Anterior cingulate cortex (tissue), 58 donors: ENCODE results near the gene HSPH1.
"Not testable (repeated sequence)": the region's sequence is repeated elsewhere in the genome, so short reads cannot be mapped to it uniquely, and the experiment has no call there.

Experiments
- DNase-seq, 58 donors: peaks; one replicate each; lab custom pipeline; 2025; lab: John Stamatoyannopoulos, UW

The HSPH1 gene

GRCh38 chr13:31101472-31102170 lies 60.1 kb downstream of the HSPH1 start:
- no peak for DNase-seq

DNA sequence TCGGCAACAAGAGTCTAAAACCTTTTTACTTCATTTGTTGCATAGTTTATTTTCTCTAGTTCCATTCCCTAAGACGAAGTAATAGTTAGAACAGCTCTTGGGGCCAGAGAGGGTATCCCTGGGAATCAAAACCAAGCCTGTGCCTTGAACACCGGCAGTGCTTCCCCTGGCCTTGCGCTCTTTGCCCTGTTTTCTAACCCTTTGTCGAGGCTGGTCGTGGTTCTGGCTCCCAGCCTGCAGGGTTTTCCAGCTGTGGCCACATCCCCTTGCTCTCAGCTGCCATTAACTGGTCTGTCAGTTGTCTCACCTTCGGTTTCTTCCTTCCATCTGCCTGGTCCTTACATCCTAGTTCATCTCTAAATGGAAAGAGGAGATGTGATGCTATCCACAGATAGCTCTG lies 61.0 kb downstream of the HSPH1 start:
- no peak for DNase-seq

- not testable (repeated sequence) for DNase-seq
Measured at GRCh38 chr13:31097911-31098434, 63.7 kb downstream of the HSPH1 start.

DNA sequence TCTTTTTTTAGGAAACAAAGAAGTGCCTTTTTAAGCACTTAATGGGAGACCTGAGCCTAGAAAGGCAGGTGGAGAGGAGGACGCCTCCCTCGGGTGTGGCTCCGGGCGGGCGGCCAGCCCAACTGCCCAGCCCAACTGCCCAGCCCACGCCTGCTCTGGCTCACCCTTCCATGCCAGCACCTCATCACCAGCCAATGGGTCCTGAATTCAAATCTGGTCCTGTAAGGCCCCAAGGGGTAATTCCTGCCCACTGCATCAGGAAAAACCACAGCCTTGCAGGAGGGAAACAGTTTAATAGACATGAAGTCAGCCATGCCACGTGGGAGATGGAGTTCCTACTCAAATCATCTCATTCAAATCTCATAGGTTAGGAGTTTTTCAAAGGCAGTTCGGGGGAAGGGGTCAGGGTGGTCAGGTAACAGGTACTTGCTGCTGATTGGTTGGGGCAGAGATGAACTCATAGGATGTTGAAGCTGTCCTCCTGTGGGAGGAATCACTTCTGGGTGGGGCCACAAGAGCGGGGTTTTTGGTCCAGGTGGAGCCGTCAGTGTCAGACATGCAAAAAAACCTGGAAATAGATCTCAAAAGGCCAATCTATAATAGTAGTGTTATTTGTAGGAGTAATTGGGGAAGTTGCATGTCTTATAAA lies 64.9 kb downstream of the HSPH1 start:
- DNase-seq: no peak

DNA sequence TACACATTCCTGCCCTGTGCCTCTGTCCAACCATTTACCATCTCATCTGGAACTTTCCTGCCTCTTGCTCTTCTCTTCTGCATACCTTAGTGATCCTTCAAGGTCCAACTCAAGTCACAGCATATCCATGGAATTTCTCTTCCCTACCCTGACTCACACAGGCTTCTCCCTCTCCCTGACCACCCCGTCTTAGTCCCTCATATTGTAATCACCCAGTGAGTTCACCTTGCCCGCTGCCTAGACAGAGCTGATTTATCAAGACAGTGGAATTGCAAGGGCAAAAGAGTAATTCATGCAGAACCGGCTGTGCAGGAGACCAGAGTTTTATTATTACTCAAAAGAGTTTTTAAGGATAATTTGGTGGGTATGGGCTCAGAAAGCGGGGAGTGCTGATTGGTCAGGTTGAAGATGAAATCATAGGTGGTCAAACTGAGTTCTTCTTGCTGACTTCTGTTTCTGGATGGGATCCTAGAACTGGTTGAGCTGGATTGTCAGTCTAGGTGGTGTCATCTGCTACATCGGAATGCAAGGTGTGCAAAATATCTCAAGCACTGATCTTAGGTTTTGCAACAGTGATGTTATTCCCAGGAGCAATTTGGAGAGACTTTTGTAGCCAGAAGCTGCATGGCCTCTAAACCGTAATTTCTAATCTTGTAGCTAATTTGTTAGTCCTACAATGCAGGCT lies 67.2 kb downstream of the HSPH1 start:
- DNase-seq: no peak

DNA sequence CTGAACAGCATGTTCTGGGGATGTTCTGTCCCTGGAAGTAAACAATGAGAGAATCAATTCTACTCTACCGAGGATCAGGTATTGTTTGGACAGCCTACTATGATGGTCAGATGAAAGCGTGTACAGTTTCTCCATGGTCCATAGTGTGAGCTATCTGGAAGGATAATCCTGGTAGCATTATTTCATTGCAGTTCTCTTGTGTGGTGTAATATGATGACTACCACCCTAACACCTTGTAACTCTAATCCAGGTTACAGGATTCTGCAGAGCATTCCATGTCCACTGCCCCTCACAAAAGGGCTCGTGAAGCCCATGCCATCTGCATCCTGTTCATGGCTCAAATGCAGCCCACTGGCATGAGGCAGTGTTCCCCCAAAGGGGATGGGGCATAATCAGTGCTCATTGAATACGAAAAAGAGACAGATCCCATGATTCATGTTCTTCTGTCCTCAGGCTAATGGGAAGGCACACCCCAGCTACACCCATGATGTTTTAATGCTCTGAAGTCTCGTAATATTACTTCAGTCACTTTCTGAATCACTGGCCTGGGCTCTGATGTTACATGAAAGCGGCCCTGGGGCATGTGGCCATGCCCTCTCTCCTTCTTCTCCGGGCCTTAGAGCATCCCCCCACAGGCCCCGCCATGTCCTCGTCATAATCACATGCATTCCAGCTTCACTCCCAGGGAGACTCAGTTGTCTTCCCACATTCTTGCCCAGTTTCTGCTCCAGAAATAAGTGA lies 68.4 kb downstream of the HSPH1 start:
- DNase-seq: no peak

DNA sequence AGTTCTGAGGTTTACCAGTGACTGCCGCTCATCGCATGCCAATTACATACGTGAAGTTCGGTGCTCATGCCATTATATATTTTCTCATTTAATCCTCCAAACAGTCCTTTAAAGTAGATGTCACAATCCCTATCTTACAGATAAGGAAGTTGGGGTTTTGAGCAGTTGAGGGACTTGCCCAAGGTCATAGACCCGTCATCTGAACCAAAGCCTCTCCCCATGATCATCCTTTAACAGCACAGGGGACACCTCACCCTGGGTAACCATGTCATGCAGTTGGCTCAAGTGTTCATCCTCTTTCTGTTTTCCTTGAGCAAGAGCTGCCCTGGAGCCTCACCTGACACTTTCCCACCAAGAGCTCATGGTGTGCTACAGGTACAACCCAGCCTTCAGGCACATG lies 69.1 kb downstream of the HSPH1 start:
- DNase-seq: no peak

DNA sequence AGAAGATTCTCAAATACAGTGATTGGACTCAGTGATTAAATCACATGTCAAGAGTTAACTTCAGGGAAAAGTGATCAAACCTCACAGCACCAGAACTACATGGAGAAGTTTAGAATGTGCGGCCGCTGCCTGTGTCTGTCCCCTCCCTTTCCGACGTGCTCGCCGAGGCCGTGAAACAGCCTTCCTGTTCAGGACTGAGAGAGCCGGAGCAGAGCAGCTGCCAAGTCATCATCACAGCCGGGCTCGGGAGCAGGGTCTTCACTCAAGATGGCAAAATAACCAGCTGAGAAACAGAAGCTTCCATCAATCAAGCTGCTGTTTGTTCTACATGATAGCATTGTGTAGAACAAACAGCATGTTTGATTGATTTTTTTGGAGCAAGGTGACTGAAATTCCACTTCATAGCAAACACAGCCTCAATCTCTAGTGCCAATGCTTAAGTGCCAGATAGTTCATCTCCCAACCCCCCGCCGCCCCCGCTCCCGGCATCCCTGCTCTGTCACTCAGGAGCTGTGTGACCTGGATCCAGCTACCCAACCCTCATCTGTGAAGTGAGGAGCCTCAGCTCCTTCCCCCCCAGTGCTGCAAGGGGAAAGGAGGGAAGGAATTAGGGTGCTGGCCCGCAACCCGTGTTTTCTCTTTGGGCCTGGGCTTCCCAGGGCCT lies 70.6 kb downstream of the HSPH1 start:
- DNase-seq: peak in 1 of 58 donors; percentile 16

DNA sequence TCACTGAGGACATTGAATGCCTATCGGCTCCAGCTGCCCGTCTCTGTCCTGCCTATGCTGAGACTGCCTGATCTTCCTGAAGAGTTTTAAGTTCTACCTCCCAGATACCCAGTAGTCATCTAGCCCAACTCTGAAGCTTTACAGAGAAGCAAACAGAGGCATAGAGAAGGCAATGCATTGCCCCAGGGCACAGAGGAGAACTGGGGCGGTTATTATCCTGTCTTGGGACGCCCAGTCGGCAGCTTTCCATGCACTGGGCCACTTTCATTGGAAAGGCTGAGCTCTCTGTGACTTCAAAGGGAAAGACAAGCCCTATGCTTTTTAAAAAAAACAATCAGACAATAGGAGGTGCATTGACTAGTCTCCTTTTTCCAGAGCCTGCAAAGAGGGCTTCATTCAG lies 71.6 kb downstream of the HSPH1 start:
- no peak for DNase-seq

- DNase-seq: no peak
Measured at GRCh38 chr13:31089649-31090048, 72.1 kb downstream of the HSPH1 start.

DNA sequence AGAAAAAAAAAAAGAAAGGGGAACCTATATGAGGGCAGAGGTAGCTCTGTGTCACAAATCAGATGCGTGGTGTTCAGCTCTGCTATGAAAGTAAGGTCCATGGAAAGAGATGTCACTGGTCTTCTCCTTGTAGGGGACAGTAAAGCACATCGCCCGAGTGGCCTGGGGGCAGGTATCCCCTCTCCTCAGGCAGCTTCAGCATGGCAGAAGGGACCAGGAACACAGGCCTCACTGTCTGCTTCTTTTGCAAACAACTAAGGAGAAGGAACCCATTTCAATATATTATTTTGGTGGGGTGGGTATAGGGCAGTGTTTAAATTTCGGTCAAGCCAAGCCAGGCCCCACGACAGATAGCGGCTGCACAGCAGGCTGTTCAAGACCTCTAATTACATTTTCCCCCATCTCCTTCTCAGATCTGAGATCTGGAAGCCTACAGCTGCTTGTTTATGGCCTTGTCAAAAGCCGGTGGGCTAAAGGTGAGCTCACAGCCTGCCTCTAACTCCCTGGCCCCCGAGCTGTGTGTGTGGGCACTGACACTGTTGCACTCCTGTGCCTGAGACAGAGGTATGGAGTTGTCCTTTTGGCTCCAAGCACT lies 72.8 kb downstream of the HSPH1 start:
- DNase-seq: no peak
